Left ventricle myocardium inferior (tissue), 1 donor: Measurements from ENCODE around the gene MAT1A. TPM values are rescaled to one million over a fixed set of nuclear protein-coding genes. Genes with fewer than 3 reads are reported as not detected.

Experiments
- DNase-seq: peaks from one replicate; pipeline ENCODE4 v3.0.0-alpha.2; 2020
- H3K27ac ChIP-seq: fragments of 200-600 bp; replicated peaks from 2 replicates; pipeline ENCODE4 v1.8.0; 2021
- H3K27me3 ChIP-seq: fragments of 200-600 bp; 2 replicates; pipeline ENCODE4 v1.8.0; 2021; ENCODE audit warnings: low read depth
- H3K36me3 ChIP-seq: fragments of 200-600 bp; 2 replicates; pipeline ENCODE4 v1.8.0; 2021
- H3K4me1 ChIP-seq: fragments of 200-600 bp; 2 replicates; pipeline ENCODE4 v1.8.0; 2021
- H3K4me3 ChIP-seq: fragments of 200-600 bp; 2 replicates; pipeline ENCODE4 v1.8.0; 2021; ENCODE audit warnings: mild to moderate bottlenecking, moderate library complexity
- H3K9me3 ChIP-seq: fragments of 200-600 bp; replicated peaks from 2 replicates; pipeline ENCODE4 v1.8.0; 2021
- CTCF ChIP-seq: fragments of 200-600 bp; IDR thresholded peaks from 2 replicates; pipeline ENCODE4 v1.8.0; 2021; ENCODE audit warnings: antibody characterized with exemption, mild to moderate bottlenecking, borderline replicate concordance
- intact Hi-C: fragments of 100-400 bp; cut with micrococcal nuclease; formaldehyde crosslinking; loops from one replicate; pipeline ENCODE4 v1.11.0; 2022
- total RNA-seq: library from RNA; stranded (reverse); fragmentation: NEBNext Ultra II Directional; extraction: Animal tissue kit (Norgen Biotek cat#: 25700); gene quantifications from one replicate; pipeline ENCODE4 v1.2.1, GENCODE V29; 2021
- donor health status: DM: no; HTN: yes; CAD: no; lungs with severe emphysema.

MAT1A gene
- total RNA-seq, 1 donor from 2014 or later: not detected

DNA sequence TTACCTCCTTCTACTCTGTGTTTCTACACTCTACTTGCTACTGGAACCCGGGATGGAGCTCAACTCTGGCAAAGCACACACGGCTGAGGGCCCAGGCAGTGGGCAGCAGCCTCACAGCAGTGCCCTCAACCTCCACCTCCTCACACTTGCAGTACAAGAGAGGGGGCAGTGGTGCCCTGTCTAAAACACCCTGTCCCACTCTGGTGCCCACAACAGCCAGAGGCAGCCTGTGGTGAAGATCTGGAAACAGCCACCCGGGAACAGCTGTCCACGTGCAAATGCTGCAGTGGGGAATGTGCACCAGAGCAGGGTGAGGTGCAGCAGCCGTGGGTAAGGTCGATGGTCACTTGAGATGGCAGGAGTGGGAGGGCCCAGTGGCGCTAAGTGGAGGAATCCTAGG, 13.7 kb downstream of the MAT1A start:
- Histone ChIP-seq H3K27me3 (no peaks in the 10 kb centered on the region), H3K4me1 (peaks cover 16% of the 10 kb centered on the region), H3K4me3 (no peak overlapping the region), H3K36me3 (no peaks in the 10 kb centered on the region), H3K27ac (no peak overlapping the region), H3K9me3 (no peaks in the 10 kb centered on the region)
- intact Hi-C loops: no loop called here
- DNase-seq: no peak
- no peak for TF ChIP-seq CTCF

DNA sequence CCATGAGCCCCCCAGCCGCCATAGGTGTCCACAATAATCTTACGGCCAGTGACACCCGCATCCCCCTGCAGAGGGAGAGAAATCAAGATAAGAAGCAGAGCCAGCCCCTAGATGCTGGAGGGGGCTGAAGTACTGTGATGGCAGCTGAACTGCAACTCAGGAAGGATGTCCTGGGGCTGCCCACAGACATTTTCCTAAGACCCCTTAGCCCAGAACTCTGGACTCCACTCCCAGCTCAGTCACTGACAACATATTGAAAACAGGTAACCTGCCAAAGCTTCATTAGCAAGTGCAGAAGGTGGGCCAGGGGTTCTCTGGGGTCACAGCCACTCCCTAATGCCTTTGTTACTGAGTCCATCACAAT, 14.3 kb downstream of the MAT1A start:
- Histone ChIP-seq H3K27me3 (no peaks in the 10 kb centered on the region), H3K4me3 (no peak overlapping the region), H3K4me1 (peaks cover 16% of the 10 kb centered on the region), H3K9me3 (no peaks in the 10 kb centered on the region), H3K27ac (no peak overlapping the region), H3K36me3 (no peaks in the 10 kb centered on the region)
- intact Hi-C loops: no loop called here
- DNase-seq: no peak
- TF ChIP-seq CTCF: no peak

DNA sequence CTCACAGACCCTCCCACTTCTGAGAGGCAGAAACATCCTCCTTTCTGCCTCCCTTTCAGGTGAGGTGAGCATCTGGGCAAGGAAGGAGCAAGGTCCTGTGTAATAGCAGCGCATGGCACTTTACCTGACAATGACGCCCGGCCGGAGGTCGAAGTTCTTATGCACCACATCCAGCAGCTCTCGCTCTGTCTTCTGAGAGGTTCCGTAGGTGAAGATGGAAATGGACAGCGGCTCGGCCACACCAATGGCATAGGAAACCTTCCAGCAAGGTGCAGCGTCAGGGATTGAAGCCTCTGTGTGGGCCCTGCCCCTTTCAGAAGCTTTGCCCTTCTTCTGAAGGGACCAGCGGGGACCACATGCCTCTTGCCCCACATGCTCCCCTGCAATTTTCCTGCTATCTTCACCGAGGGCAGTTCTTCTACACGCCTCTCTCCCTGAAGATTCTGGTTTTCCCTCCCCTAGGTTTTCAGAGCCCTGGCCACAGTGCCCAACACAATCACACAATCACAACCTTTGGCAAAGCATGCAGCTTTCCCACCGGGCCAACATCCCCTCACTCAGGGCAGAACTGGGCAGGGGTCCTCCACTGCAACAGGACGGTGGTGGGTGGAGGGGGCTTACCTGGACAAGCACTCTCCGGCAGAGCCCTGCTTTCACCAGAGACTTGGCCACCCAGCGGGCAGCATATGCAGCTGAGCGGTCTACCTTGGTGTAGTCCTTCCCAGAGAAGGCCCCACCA, 14.9 kb downstream of the MAT1A start:
- TF ChIP-seq CTCF: no peak
- no peak overlapping the region for H3K4me3 ChIP-seq
- no peak overlapping the region for H3K27ac ChIP-seq
- no peaks in the 10 kb centered on the region for H3K27me3 ChIP-seq
- no peak for DNase-seq
- H3K4me1 ChIP-seq: peaks cover 16% of the 10 kb centered on the region
- no peaks in the 10 kb centered on the region for H3K36me3 ChIP-seq
- intact Hi-C loops: no loop called here
- no peaks in the 10 kb centered on the region for H3K9me3 ChIP-seq

DNA sequence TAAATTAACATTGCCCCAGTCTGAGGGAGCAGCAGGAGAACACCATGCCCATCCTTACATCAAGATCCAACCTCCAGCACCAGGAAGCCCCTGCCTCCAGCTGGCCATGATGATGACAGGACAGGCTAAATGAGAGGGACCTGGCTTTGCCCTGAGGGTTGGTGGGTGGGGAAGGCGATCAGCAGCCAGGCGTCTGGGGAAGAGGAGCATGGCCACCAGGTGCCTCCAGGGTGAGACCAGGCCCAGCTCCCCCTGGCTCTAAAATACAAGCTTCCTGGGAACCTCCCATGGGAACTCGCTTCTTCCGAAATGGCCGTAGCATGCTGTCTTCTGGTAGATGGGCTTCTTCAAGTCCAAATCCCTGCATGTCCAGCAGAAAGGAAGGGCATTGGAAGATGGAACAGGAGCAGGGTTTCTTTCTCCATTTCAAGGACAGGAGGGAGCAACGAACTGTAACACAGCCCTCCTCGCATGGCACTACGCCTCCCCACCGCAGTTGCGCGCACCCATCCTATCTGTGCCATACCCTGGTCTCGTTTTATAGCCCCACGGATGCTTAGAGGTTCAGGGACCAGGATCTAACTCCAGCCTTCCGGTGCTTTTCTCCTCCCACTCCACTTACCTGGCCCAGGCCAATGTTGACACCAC, 15.8 kb downstream of the MAT1A start:
- no peak for TF ChIP-seq CTCF
- Histone ChIP-seq H3K27ac (no peak overlapping the region), H3K4me1 (peaks cover 16% of the 10 kb centered on the region), H3K36me3 (no peaks in the 10 kb centered on the region), H3K4me3 (no peak overlapping the region), H3K9me3 (no peaks in the 10 kb centered on the region), H3K27me3 (no peaks in the 10 kb centered on the region)
- intact Hi-C loops: no loop called here
- no peak for DNase-seq

DNA sequence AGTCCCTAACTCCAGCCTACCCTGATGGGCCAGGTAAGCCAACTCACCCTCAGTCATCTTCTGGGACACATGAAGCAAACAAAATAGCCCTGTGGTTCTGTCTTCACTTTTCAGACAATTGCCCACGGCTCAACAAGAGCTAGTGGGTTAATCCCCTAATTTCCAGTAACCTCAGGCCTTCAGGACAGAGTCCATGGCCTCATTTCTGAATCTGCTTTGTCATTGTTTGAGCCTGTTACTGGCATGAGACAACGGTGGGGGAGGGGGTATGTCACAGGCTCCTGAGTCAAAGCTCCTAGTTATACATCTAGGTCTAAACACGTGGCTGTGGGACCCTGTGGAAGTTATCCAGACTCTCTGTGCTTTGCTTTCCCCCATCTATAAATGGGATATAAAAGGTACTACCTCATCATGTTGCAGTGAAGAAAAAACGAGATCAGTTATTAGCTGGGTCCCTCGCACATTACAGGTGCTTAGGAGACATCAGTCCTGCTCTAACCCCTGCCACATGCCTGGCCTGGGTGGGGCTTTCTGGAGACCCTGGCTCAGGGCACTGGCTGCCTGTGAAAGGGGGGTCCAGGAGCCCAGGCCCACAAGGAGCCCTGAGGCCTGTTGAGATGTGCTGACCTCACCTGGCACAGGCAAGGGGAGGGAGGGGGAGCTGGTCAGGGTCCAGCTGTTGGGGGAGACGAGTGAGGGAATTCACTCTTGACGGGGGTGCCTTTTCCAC, 16.5 kb downstream of the MAT1A start:
- no peak for DNase-seq
- Histone ChIP-seq H3K36me3 (no peaks in the 10 kb centered on the region), H3K9me3 (no peaks in the 10 kb centered on the region), H3K27ac (no peak overlapping the region), H3K4me3 (no peak overlapping the region), H3K27me3 (no peaks in the 10 kb centered on the region), H3K4me1 (peaks cover 14% of the 10 kb centered on the region)
- intact Hi-C loops: no loop called here
- no peak for TF ChIP-seq CTCF
